Left renal cortex interstitium (tissue), 4 donors: ENCODE data around the gene IFT27. TPM values are rescaled to one million over a fixed set of nuclear protein-coding genes. Genes with fewer than 3 reads are reported as not detected.
"Not testable (repeated sequence)": the region's sequence is repeated elsewhere in the genome, so short reads cannot be mapped to it uniquely, and the experiment has no call there.

Experiments used
- DNase-seq, 4 donors: peaks; one replicate each; pipeline ENCODE4 v3.0.0-alpha.2; 2013; ENCODE audit warnings: low read depth in 4 of 4, low spot score in 2 of 4, missing footprints in 1 of 4
- polyA plus RNA-seq, 4 donors: library from polyadenylated mRNA; unstranded; fragments of 120-200 nt; gene quantifications; one replicate each; pipeline ENCODE4 v1.2.1, GENCODE V29; 2013; ENCODE audit not compliant: insufficient read length in 4 of 4

The IFT27 gene
- polyA plus RNA-seq, 4 donors, result 44.4 to 65.7 (median 55.2) TPM

GRCh38 chr22:36746375-36746970 lies 29.4 kb downstream of the IFT27 start:
- DNase-seq, result no peak

GRCh38 chr22:36745301-36745995 lies 30.5 kb downstream of the IFT27 start:
- no peak for DNase-seq

GRCh38 chr22:36744791-36745190 lies 31.1 kb downstream of the IFT27 start:
- no peak for DNase-seq

- DNase-seq, result no peak
These were observed 31.5 kb downstream of the IFT27 start for GRCh38 chr22:36744413-36744765.

- no peak for DNase-seq
These were observed 32.1 kb downstream of the IFT27 start for GRCh38 chr22:36743591-36744412.

- no peak for DNase-seq
These were observed 32.9 kb downstream of the IFT27 start for GRCh38 chr22:36743011-36743410.

- no peak for DNase-seq
These were observed 34.0 kb downstream of the IFT27 start for GRCh38 chr22:36741968-36742367.

GRCh38 chr22:36741204-36741793 lies 34.6 kb downstream of the IFT27 start:
- no peak for DNase-seq

- no peak for DNase-seq
These were observed 35.2 kb downstream of the IFT27 start for GRCh38 chr22:36740716-36741115.

GRCh38 chr22:36739185-36739584 lies 36.7 kb downstream of the IFT27 start:
- no peak for DNase-seq

- no peak for DNase-seq
These were observed 37.4 kb downstream of the IFT27 start for GRCh38 chr22:36738416-36739020.

- DNase-seq, result no peak
These were observed 38.1 kb downstream of the IFT27 start for GRCh38 chr22:36737776-36738175.

GRCh38 chr22:36736701-36737320 lies 39.1 kb downstream of the IFT27 start:
- no peak for DNase-seq

GRCh38 chr22:36734171-36735058 lies 41.5 kb downstream of the IFT27 start:
- no peak for DNase-seq

GRCh38 chr22:36733271-36733670 lies 42.6 kb downstream of the IFT27 start:
- no peak for DNase-seq

- no peak for DNase-seq
These were observed 43.3 kb downstream of the IFT27 start for GRCh38 chr22:36732609-36733008.

- DNase-seq, result no peak
These were observed 44.0 kb downstream of the IFT27 start for GRCh38 chr22:36731916-36732315.

GRCh38 chr22:36731321-36731720 lies 44.6 kb downstream of the IFT27 start:
- DNase-seq, result not testable (repeated sequence)

GRCh38 chr22:36730176-36730858 lies 45.6 kb downstream of the IFT27 start:
- no peak for DNase-seq
